ENCODE results near the gene TMX4. TPM values are rescaled to one million over a fixed set of nuclear protein-coding genes. Genes with fewer than 3 reads are reported as not detected.
A peak's percentile ranks its signal among the peaks of the same experiment; 100 is the strongest.

Gene TMX4
- total and polyA plus RNA-seq, 2 experiments from 2014 or later: 27.5 to 50.5 TPM

GRCh38 chr20:7993238-7993637 is 26.3 kb downstream of the TMX4 start:
- no peak for DNase-seq (ENCODE audit: low spot score)
- TF ChIP-seq EZH2phosphoT487 (IDR thresholded peaks at IDR 0.05; ENCODE audit: low read depth, severe bottlenecking, unreplicated experiment) (no peak), EZH2 (IDR thresholded peaks at IDR 0.05; ENCODE audit: borderline replicate concordance) (no peak), CTCF (IDR thresholded peaks at IDR 0.05; ENCODE audit: poor library complexity) (no peak)
- Histone ChIP-seq H3K9me3 (ENCODE audit: low read depth) (no peaks in the 10 kb centered on the region), H3K4me2 (no peak overlapping the region), H3K4me1 (ENCODE audit: insufficient read depth) (no peaks in the 10 kb centered on the region), H3K9me2 (replicated peaks; ENCODE audit: insufficient read depth) (no peaks in the 10 kb centered on the region), H3K36me3 (replicated peaks; ENCODE audit: insufficient read depth, low read depth) (no peaks in the 10 kb centered on the region), H4K20me1 (ENCODE audit: insufficient read depth, poor library complexity, severe bottlenecking) (no peaks in the 10 kb centered on the region), H2AFZ (no peak overlapping the region), H3K79me2 (no peaks in the 10 kb centered on the region), H3K4me3 (no peak overlapping the region), H3K27ac (no peak overlapping the region), H3K27me3 (no peaks in the 10 kb centered on the region)
- 95% methylated on average over 2 of the region's 2 CpGs for WGBS (ENCODE audit: low lambda C conversion rate, missing lambda C conversion rate)

- Histone ChIP-seq H3K9me3 (ENCODE audit: low read depth) (no peaks in the 10 kb centered on the region), H2AFZ (no peak overlapping the region), H3K4me3 (no peak overlapping the region), H3K36me3 (replicated peaks; ENCODE audit: insufficient read depth, low read depth) (no peaks in the 10 kb centered on the region), H3K4me1 (ENCODE audit: insufficient read depth) (no peaks in the 10 kb centered on the region), H3K4me2 (no peak overlapping the region), H4K20me1 (ENCODE audit: insufficient read depth, poor library complexity, severe bottlenecking) (no peaks in the 10 kb centered on the region), H3K27me3 (no peaks in the 10 kb centered on the region), H3K9me2 (replicated peaks; ENCODE audit: insufficient read depth) (no peaks in the 10 kb centered on the region), H3K79me2 (no peaks in the 10 kb centered on the region), H3K27ac (no peak overlapping the region)
- TF ChIP-seq EZH2 (IDR thresholded peaks at IDR 0.05; ENCODE audit: borderline replicate concordance) (no peak), EZH2phosphoT487 (IDR thresholded peaks at IDR 0.05; ENCODE audit: low read depth, severe bottlenecking, unreplicated experiment) (no peak), CTCF (IDR thresholded peaks at IDR 0.05; ENCODE audit: poor library complexity) (no peak)
- no peak for DNase-seq (ENCODE audit: low spot score)
Observed at GRCh38 chr20:7990385-7990784, 29.2 kb downstream of the TMX4 start.

GRCh38 chr20:7989379-7989778 is 30.2 kb downstream of the TMX4 start:
- Histone ChIP-seq H3K27me3 (no peaks in the 10 kb centered on the region), H3K9me3 (ENCODE audit: low read depth) (no peaks in the 10 kb centered on the region), H4K20me1 (ENCODE audit: insufficient read depth, poor library complexity, severe bottlenecking) (no peaks in the 10 kb centered on the region), H3K27ac (no peak overlapping the region), H3K4me3 (no peak overlapping the region), H3K79me2 (no peaks in the 10 kb centered on the region), H3K4me1 (ENCODE audit: insufficient read depth) (no peaks in the 10 kb centered on the region), H3K9me2 (replicated peaks; ENCODE audit: insufficient read depth) (no peaks in the 10 kb centered on the region), H3K4me2 (no peak overlapping the region), H2AFZ (no peak overlapping the region), H3K36me3 (replicated peaks; ENCODE audit: insufficient read depth, low read depth) (no peaks in the 10 kb centered on the region)
- TF ChIP-seq EZH2phosphoT487 (IDR thresholded peaks at IDR 0.05; ENCODE audit: low read depth, severe bottlenecking, unreplicated experiment) (no peak), CTCF (IDR thresholded peaks at IDR 0.05; ENCODE audit: poor library complexity) (peak; percentile 30)
- DNase-seq (ENCODE audit: low spot score): no peak
- whole genome bisulfite sequencing (ENCODE audit: low lambda C conversion rate, missing lambda C conversion rate): 79% methylated on average over 1 of the region's 1 CpG

- H4K20me1 ChIP-seq (ENCODE audit: insufficient read depth, poor library complexity, severe bottlenecking): no peaks in the 10 kb centered on the region
- H3K4me3 ChIP-seq: no peak overlapping the region
- no peaks in the 10 kb centered on the region for H3K9me2 ChIP-seq (replicated peaks; ENCODE audit: insufficient read depth)
- no peaks in the 10 kb centered on the region for H3K27me3 ChIP-seq
- TF ChIP-seq EZH2 (IDR thresholded peaks at IDR 0.05; ENCODE audit: borderline replicate concordance): no peak
- TF ChIP-seq EZH2phosphoT487 (IDR thresholded peaks at IDR 0.05; ENCODE audit: low read depth, severe bottlenecking, unreplicated experiment): no peak
- no peak for TF ChIP-seq CTCF (IDR thresholded peaks at IDR 0.05; ENCODE audit: poor library complexity)
- H3K36me3 ChIP-seq (replicated peaks; ENCODE audit: insufficient read depth, low read depth): no peaks in the 10 kb centered on the region
- no peaks in the 10 kb centered on the region for H3K4me1 ChIP-seq (ENCODE audit: insufficient read depth)
- H3K27ac ChIP-seq: no peak overlapping the region
- DNase-seq (ENCODE audit: low spot score): no peak
- H2AFZ ChIP-seq: no peak overlapping the region
- no peak overlapping the region for H3K4me2 ChIP-seq
- H3K9me3 ChIP-seq (ENCODE audit: low read depth): no peaks in the 10 kb centered on the region
- no peaks in the 10 kb centered on the region for H3K79me2 ChIP-seq
- 95% methylated on average over 4 of the region's 4 CpGs for WGBS (ENCODE audit: low lambda C conversion rate, missing lambda C conversion rate)
Observed at GRCh38 chr20:7985916-7986315, 33.6 kb downstream of the TMX4 start.
